T-cell (primary cell): ENCODE data around the gene INPP5A. TPM values are rescaled to one million over a fixed set of nuclear protein-coding genes. Genes with fewer than 3 reads are reported as not detected.

ENCODE experiments used
- ATAC-seq, 4 experiments: fragments of 200-7000 bp in 3 of 4; fragments of 150-1000 bp in 1 of 4; cut with Tn5 transposase; replicated peaks in 1 of 4; 1 replicate in 3 of 4; 2 replicates in 1 of 4; pipeline ENCODE4 v1.10.0; 2021; ENCODE audit warnings: moderate library complexity in 3 of 4, mild to moderate bottlenecking in 2 of 4, moderate number of reproducible peaks in 1 of 4
- CTCF ChIA-PET, 2 donors: fragments of 300-600 bp; sonication (Branson Sonifier 250); formaldehyde crosslinking; loops; one replicate each; lab custom pipeline; 2022; ENCODE audit warnings: antibody characterized with exemption in 2 of 2; lab: Charles Lee
- POLR2A ChIA-PET, 2 donors: fragments of 300-600 bp; sonication (Branson Sonifier 250); formaldehyde crosslinking; loops; one replicate each; lab custom pipeline; 2022; ENCODE audit warnings: antibody characterized with exemption in 2 of 2; lab: Charles Lee
- DNase-seq, 35 experiments: peaks; one replicate each; pipeline versions ENCODE4 v3.0.0 to v3.0.0-alpha.2; 2013 to 2023
- H3K27ac ChIP-seq: one replicate; pipeline ENCODE4 v1.5.1; 2013; ENCODE audit warnings: low read length
- H3K27me3 ChIP-seq, 2 experiments: replicated peaks in 1 of 2; 1 replicate in 1 of 2; 2 replicates in 1 of 2; pipeline versions ENCODE4 v1.6.1 to v1.7.0; 2013; ENCODE audit warnings: low read length in 1 of 2, mixed read lengths in 1 of 2; ENCODE audit not compliant: control insufficient read depth in 2 of 2, insufficient read depth in 2 of 2; ENCODE audit errors: extremely low read depth in 1 of 2
- H3K36me3 ChIP-seq, 2 donors: 1 replicate in 1 of 2; 2 replicates in 1 of 2; pipeline versions ENCODE4 v1.6.1 to v1.7.0; 2013; ENCODE audit warnings: low read length in 1 of 2; ENCODE audit not compliant: control insufficient read depth in 2 of 2, insufficient read depth in 1 of 2; ENCODE audit errors: extremely low read depth in 1 of 2
- H3K4me1 ChIP-seq, 2 experiments: 1 replicate in 1 of 2; 2 replicates in 1 of 2; pipeline versions ENCODE4 v1.6.1 to v1.7.0; 2013; ENCODE audit warnings: low read length in 2 of 2, mixed read lengths in 1 of 2; ENCODE audit not compliant: insufficient read depth in 2 of 2, control insufficient read depth in 1 of 2; ENCODE audit errors: extremely low read depth in 1 of 2
- H3K4me3 ChIP-seq, 2 donors: 1 replicate in 1 of 2; 2 replicates in 1 of 2; pipeline versions ENCODE4 v1.5.1 to v1.7.0; 2013; ENCODE audit warnings: mild to moderate bottlenecking in 2 of 2, low read length in 1 of 2, moderate library complexity in 1 of 2; ENCODE audit not compliant: control insufficient read depth in 1 of 2; ENCODE audit errors: extremely low read depth in 1 of 2
- H3K9me3 ChIP-seq: 2 replicates; pipeline ENCODE4 v1.7.0; 2013
- H3K27ac Mint-ChIP-seq, 2 donors: one replicate each; pipeline ENCODE4 v1.8.0; 2020 to 2021; ENCODE audit warnings: mild to moderate bottlenecking in 2 of 2, mixed read lengths in 2 of 2
- H3K27me3 Mint-ChIP-seq, 2 donors: one replicate each; pipeline ENCODE4 v1.8.0; 2021 to 2022; ENCODE audit warnings: mixed read lengths in 2 of 2
- H3K36me3 Mint-ChIP-seq: one replicate; pipeline ENCODE4 v1.8.0; 2021; ENCODE audit warnings: mixed read lengths
- H3K4me1 Mint-ChIP-seq, 3 donors: one replicate each; pipeline ENCODE4 v1.8.0; 2020 to 2022; ENCODE audit warnings: mixed read lengths in 3 of 3, mild to moderate bottlenecking in 1 of 3
- H3K4me3 Mint-ChIP-seq, 3 donors: one replicate each; pipeline ENCODE4 v1.8.0; 2020 to 2022; ENCODE audit warnings: mild to moderate bottlenecking in 3 of 3, mixed read lengths in 3 of 3, moderate library complexity in 3 of 3
- H3K9me3 Mint-ChIP-seq, 3 donors: one replicate each; pipeline ENCODE4 v1.8.0; 2020 to 2022; ENCODE audit warnings: mixed read lengths in 3 of 3
- WGBS: methylation state at CpG from one replicate; pipeline ENCODE4 v1.1.5; 2013; ENCODE audit warnings: missing lambda C conversion rate; ENCODE audit not compliant: insufficient coverage; 5-methylcytosine and 5-hydroxymethylcytosine counted together
- total RNA-seq, 35 experiments: library from RNA in 6 of 35; stranded (reverse) in 6 of 35; fragments of 120-200 nt in 1 of 35; gene quantifications; one replicate each; pipeline versions ENCODE4 v1.2.1 to v1.2.4 and lab custom pipeline; 2013 to 2026

Gene INPP5A
- total RNA-seq, 5 donors from 2014 or later (not counting 1 experiment from before 2014, with no cell fraction given) = 20.9 to 23.1 (median 22.9) TPM

DNA sequence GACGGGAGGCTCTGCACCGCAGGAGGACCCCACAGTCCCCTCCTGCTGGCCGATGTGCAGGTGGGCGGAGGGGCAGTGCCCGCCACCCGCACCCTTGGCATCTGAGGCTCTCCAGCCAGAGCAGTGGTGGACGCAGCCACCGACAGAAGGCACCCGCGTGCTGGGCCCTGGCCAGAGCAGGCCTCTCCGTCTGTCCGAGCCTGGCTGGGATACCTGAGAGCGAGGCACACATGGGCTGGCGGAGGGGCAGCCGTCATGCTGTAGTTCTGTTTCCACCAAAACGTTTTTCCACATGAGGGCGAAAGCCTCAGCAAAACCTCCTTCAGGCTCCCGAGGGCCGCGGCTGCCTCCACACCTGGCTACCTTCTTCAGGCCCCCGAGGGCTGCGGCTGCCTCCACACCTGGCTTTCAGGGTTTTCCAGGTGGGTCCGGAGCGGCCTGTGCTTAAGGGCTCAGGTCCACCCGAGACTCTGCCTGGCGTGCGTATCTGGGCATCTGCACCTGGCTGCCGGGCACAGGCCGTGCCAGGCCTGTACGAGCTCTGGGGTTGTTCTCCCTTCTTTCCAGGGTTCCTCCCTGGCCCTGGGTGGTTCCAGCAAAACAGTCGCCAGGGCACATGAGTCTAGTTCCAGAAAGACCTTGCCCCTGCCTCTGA is 115.5 kb downstream of the INPP5A start:
- Histone ChIP-seq H3K36me3 (peaks cover 0 to 7% of the 10 kb centered on the region in 2 donors), H3K4me3 (no peak overlapping the region), H3K4me1 (peaks cover 0 to 9% of the 10 kb centered on the region in 2 experiments), H3K9me3 (no peaks in the 10 kb centered on the region), H3K27ac (no peak overlapping the region), H3K27me3 (no peaks in the 10 kb centered on the region)
- H3K4me1 Mint-ChIP-seq = peaks cover 0 to 3% (median 3%) of the 10 kb centered on the region in 3 donors
- ChIA-PET CTCF (no interaction called here), POLR2A (no interaction called here)
- no peak overlapping the region for H3K27ac Mint-ChIP-seq
- H3K9me3 Mint-ChIP-seq = no peaks in the 10 kb centered on the region
- no peak for DNase-seq
- no peak overlapping the region for H3K4me3 Mint-ChIP-seq
- no peak for ATAC-seq
- no peaks in the 10 kb centered on the region for H3K27me3 Mint-ChIP-seq
- 96% methylated on average over 30 of the region's 31 CpGs for WGBS
- peaks cover 22% of the 10 kb centered on the region for H3K36me3 Mint-ChIP-seq

GRCh38 chr10:132653721-132654120 is 116.1 kb downstream of the INPP5A start:
- H3K4me1 ChIP-seq = peaks cover 0 to 9% of the 10 kb centered on the region in 2 experiments
- H3K4me3 Mint-ChIP-seq = no peak overlapping the region
- H3K36me3 Mint-ChIP-seq = peaks cover 25% of the 10 kb centered on the region
- DNase-seq (no peak), ATAC-seq (no peak)
- ChIA-PET POLR2A (no interaction called here), CTCF (no interaction called here)
- H3K27me3 ChIP-seq = no peaks in the 10 kb centered on the region
- H3K9me3 ChIP-seq = no peaks in the 10 kb centered on the region
- H3K27ac ChIP-seq = no peak overlapping the region
- no peak overlapping the region for H3K27ac Mint-ChIP-seq
- no peaks in the 10 kb centered on the region for H3K9me3 Mint-ChIP-seq
- 91% methylated on average over 17 of the region's 20 CpGs for WGBS
- no peak overlapping the region for H3K4me3 ChIP-seq
- peaks cover 0 to 3% (median 3%) of the 10 kb centered on the region in 3 donors for H3K4me1 Mint-ChIP-seq
- H3K27me3 Mint-ChIP-seq = no peaks in the 10 kb centered on the region
- H3K36me3 ChIP-seq = peaks cover 0 to 8% of the 10 kb centered on the region in 2 donors

DNA sequence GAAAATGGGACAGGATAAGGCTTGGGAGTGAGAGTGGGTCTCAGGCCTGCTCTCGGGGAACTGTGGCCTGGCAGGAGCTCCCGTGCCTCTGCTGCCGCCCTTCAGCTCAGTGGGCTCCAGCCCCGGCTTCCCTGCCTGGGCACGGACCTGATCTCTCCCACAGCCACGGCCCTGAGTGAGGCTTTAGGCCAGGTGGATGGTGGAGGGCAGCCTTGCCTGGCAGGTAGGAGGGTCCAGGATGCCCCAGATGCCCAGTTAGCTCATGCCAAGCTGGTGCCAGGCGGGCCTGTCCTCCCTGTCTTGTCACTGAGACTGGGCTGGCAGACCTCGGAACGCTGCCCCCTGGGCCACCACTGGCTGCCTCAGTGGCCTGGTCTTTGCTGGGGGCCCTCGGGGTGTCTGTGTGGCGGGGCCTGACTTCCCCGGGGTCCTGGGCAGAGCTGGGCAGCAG is 116.6 kb downstream of the INPP5A start:
- H3K4me3 ChIP-seq = no peak overlapping the region
- Mint-ChIP-seq H3K4me3 (no peak overlapping the region), H3K27ac (no peak overlapping the region), H3K27me3 (no peaks in the 10 kb centered on the region), H3K9me3 (no peaks in the 10 kb centered on the region), H3K36me3 (peaks cover 26% of the 10 kb centered on the region), H3K4me1 (peaks cover 0 to 3% (median 3%) of the 10 kb centered on the region in 3 donors)
- 92% methylated on average over 11 of the region's 12 CpGs for WGBS
- no peak overlapping the region for H3K27ac ChIP-seq
- no peaks in the 10 kb centered on the region for H3K9me3 ChIP-seq
- DNase-seq (no peak), ATAC-seq (no peak)
- POLR2A ChIA-PET = no interaction called here
- H3K27me3 ChIP-seq = no peaks in the 10 kb centered on the region
- H3K4me1 ChIP-seq = peaks cover 0 to 9% of the 10 kb centered on the region in 2 experiments
- CTCF ChIA-PET = no interaction called here
- H3K36me3 ChIP-seq = peaks cover 0 to 13% of the 10 kb centered on the region in 2 donors

- H3K27me3 Mint-ChIP-seq = no peaks in the 10 kb centered on the region
- H3K27ac ChIP-seq = no peak overlapping the region
- DNase-seq = peak in 33 of 35 experiments; percentile 9 to 70 (median 42)
- ATAC-seq = peak; percentile 57 to 68 (median 59)
- POLR2A ChIA-PET = no interaction called here
- H3K4me3 ChIP-seq = no peak overlapping the region
- H3K4me1 ChIP-seq = peaks cover 0 to 9% of the 10 kb centered on the region in 2 experiments
- CTCF ChIA-PET = no interaction called here
- no peak overlapping the region for H3K27ac Mint-ChIP-seq
- H3K4me1 Mint-ChIP-seq = peaks cover 0 to 3% (median 3%) of the 10 kb centered on the region in 3 donors
- no peaks in the 10 kb centered on the region for H3K27me3 ChIP-seq
- no peaks in the 10 kb centered on the region for H3K9me3 ChIP-seq
- H3K4me3 Mint-ChIP-seq = no peak overlapping the region
- peaks cover 27% of the 10 kb centered on the region for H3K36me3 Mint-ChIP-seq
- 72% methylated on average over 47 of the region's 48 CpGs for WGBS
- H3K36me3 ChIP-seq = peaks cover 0 to 17% of the 10 kb centered on the region in 2 donors
- no peaks in the 10 kb centered on the region for H3K9me3 Mint-ChIP-seq
These were observed 117.4 kb downstream of the INPP5A start for GRCh38 chr10:132654708-132655661.

DNA sequence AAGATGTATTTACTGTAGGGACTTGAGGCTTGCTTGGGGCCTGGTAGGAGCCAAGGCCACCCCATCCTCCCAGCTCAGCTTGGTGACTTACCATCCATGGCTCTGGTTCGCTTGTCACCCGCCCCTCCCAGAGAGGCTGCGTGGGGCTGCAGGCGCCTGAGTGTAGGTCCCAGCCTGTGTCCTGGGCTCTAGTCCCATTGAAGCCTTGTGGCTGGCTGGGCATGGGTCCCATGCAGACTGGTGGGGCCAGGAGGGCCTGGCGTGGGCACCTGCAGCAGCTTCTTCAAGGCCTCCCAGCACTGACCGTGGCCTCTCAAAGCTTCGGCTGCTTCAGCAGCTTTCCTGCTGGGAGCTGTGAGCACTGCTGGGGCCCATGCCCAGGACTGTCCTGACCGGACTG is 118.1 kb downstream of the INPP5A start:
- no peak overlapping the region for H3K4me3 Mint-ChIP-seq
- no peak overlapping the region for H3K27ac ChIP-seq
- H3K27me3 ChIP-seq = no peaks in the 10 kb centered on the region
- H3K4me1 Mint-ChIP-seq = peaks cover 3 to 5% (median 3%) of the 10 kb centered on the region in 3 donors
- H3K27me3 Mint-ChIP-seq = no peaks in the 10 kb centered on the region
- ChIA-PET POLR2A (no interaction called here), CTCF (no interaction called here)
- peaks cover 33% of the 10 kb centered on the region for H3K36me3 Mint-ChIP-seq
- peaks cover 3 to 14% of the 10 kb centered on the region in 2 donors for H3K36me3 ChIP-seq
- DNase-seq (no peak), ATAC-seq (no peak)
- peaks cover 0 to 9% of the 10 kb centered on the region in 2 experiments for H3K4me1 ChIP-seq
- H3K27ac Mint-ChIP-seq = no peak overlapping the region
- H3K9me3 ChIP-seq = no peaks in the 10 kb centered on the region
- 95% methylated on average over 6 of the region's 8 CpGs for WGBS
- no peaks in the 10 kb centered on the region for H3K9me3 Mint-ChIP-seq
- no peak overlapping the region for H3K4me3 ChIP-seq

DNA sequence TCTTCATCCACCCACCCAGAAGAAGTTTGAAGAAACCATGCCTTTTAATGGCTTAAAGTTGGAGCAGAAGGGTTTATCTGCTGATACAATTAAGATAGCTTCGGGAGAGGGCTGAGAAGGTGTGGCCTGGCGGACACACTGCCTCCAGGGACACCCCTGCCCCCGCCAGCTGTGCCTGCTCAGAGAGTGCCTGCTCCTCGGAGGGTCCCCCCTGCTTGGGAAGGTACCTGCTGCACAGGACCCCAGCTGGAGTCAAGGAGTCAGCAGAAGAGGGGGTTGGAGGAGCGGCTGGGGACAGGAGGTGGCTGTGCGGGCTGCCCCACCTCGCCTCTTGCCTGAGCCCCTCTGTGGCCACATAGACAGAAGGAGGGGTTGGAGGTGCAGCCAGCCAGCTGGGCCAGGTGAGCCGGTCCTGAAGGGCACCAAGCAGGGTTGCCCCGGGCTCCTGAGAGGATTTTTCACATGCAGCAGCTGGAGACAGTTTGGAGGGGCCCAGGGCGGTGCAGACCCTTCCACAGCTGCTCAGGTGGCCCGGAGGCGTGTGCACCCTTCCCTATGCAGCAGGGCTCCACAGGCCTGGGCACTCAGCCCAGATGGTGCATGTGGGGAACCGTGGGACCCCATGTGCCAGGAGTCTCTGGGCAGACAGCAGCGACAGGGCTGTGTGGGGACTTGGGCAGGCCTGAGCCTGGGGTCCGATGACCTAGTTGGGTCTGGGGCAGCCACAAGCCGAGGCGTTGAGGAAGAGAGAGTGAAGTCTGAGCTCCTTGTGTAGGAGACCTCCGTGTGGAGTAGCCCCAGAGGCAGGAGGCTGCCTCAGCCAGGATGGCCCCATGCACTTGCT is 118.9 kb downstream of the INPP5A start:
- DNase-seq = no peak
- H3K9me3 ChIP-seq = no peaks in the 10 kb centered on the region
- ATAC-seq = no peak
- H3K36me3 Mint-ChIP-seq = peaks cover 34% of the 10 kb centered on the region
- no peak overlapping the region for H3K27ac Mint-ChIP-seq
- H3K36me3 ChIP-seq = peaks cover 3 to 14% of the 10 kb centered on the region in 2 donors
- peaks cover 0 to 9% of the 10 kb centered on the region in 2 experiments for H3K4me1 ChIP-seq
- no peak overlapping the region for H3K4me3 Mint-ChIP-seq
- POLR2A ChIA-PET = no interaction called here
- H3K4me3 ChIP-seq = no peak overlapping the region
- H3K27me3 ChIP-seq = no peaks in the 10 kb centered on the region
- CTCF ChIA-PET = no interaction called here
- no peak overlapping the region for H3K27ac ChIP-seq
- 88% methylated on average over 16 of the region's 18 CpGs for WGBS
- peaks cover 3 to 5% (median 3%) of the 10 kb centered on the region in 3 donors for H3K4me1 Mint-ChIP-seq
- no peaks in the 10 kb centered on the region for H3K9me3 Mint-ChIP-seq
- no peaks in the 10 kb centered on the region for H3K27me3 Mint-ChIP-seq
